Renal cortex interstitium (tissue), 11 donors: ENCODE results near the gene CTSZ. TPM values are rescaled to one million over a fixed set of nuclear protein-coding genes. Genes with fewer than 3 reads are reported as not detected.
"Not testable (repeated sequence)": the region's sequence is repeated elsewhere in the genome, so short reads cannot be mapped to it uniquely, and the experiment has no call there.

Source experiments
- DNase-seq, 11 donors: peaks; one replicate each; pipeline ENCODE4 v3.0.0-alpha.2; 2013; ENCODE audit warnings: low read depth in 9 of 11, low spot score in 4 of 11; ENCODE audit errors: extremely low read depth in 1 of 11
- polyA plus RNA-seq, 3 donors: library from polyadenylated mRNA; unstranded; fragments of 120-200 nt; gene quantifications; one replicate each; pipeline ENCODE4 v1.2.1, GENCODE V29; 2013; ENCODE audit not compliant: insufficient read length in 3 of 3

The CTSZ gene
- polyA plus RNA-seq, 3 donors = 72.7 to 79.1 (median 78.6) TPM

GRCh38 chr20:58970146-58970545 lies 36.9 kb downstream of the CTSZ start:
- DNase-seq = no peak

- DNase-seq = no peak
Measured at GRCh38 chr20:58969439-58969838, 37.6 kb downstream of the CTSZ start.

GRCh38 chr20:58967652-58968429 lies 39.2 kb downstream of the CTSZ start:
- no peak for DNase-seq

- DNase-seq = no peak
Measured at GRCh38 chr20:58965270-58966064, 41.6 kb downstream of the CTSZ start.

GRCh38 chr20:58963922-58964321 lies 43.1 kb downstream of the CTSZ start:
- not testable (repeated sequence) for DNase-seq

- no peak for DNase-seq
Measured at GRCh38 chr20:58963060-58963584, 43.9 kb downstream of the CTSZ start.

GRCh38 chr20:58959652-58960051 lies 47.4 kb downstream of the CTSZ start:
- DNase-seq = no peak

GRCh38 chr20:58956078-58956477 lies 51.0 kb downstream of the CTSZ start:
- DNase-seq = no peak

- no peak for DNase-seq
Measured at GRCh38 chr20:58953050-58953449, 54.0 kb downstream of the CTSZ start.

- no peak for DNase-seq
Measured at GRCh38 chr20:58950603-58951002, 56.5 kb downstream of the CTSZ start.

- not testable (repeated sequence) for DNase-seq
Measured at GRCh38 chr20:58947797-58948388, 59.2 kb downstream of the CTSZ start.

- DNase-seq = no peak
Measured at GRCh38 chr20:58945965-58946631, 61.0 kb downstream of the CTSZ start.

Other genes with a start within 250 kb of the CTSZ start
- gene GNAS-AS1, start 156.4 kb downstream of the CTSZ start, polyA plus RNA-seq = 1 to 10 TPM in 2 of 3 donors, under 1 TPM in 1; 0.97 to 1.4 (median 1.1) TPM
- 1,000 to 10,000 TPM; 1,846 to 2,284 (median 1,968) TPM for gene GNAS, start 154.5 kb downstream of the CTSZ start, polyA plus RNA-seq
- gene NELFCD, start 26.0 kb downstream of the CTSZ start, polyA plus RNA-seq = 100 to 1,000 TPM; 139 to 146 (median 141) TPM
- 1 to 10 TPM; 1.9 to 3.2 (median 2.9) TPM for gene TUBB1, start 12.2 kb upstream of the CTSZ start, polyA plus RNA-seq
- 100 to 1,000 TPM; 170 to 266 (median 207) TPM for gene ATP5F1E, start 25.1 kb upstream of the CTSZ start, polyA plus RNA-seq
- 10 to 100 TPM; 65.5 to 82.4 (median 69.7) TPM for gene PRELID3B, start 35.5 kb upstream of the CTSZ start, polyA plus RNA-seq
- under 1 TPM; 0.08 to 0.11 (median 0.10) TPM for gene ZNF831, start 156.6 kb upstream of the CTSZ start, polyA plus RNA-seq